ENCODE results near the gene BEND5.

GRCh38 chr1:48741380-48741779 is 35.3 kb downstream of the BEND5 start:
- no peak for TF ChIP-seq EZH2 (IDR thresholded peaks at IDR 0.05; ENCODE audit: low read length, missing control alignments)
- TF ChIP-seq, protein P1, sequence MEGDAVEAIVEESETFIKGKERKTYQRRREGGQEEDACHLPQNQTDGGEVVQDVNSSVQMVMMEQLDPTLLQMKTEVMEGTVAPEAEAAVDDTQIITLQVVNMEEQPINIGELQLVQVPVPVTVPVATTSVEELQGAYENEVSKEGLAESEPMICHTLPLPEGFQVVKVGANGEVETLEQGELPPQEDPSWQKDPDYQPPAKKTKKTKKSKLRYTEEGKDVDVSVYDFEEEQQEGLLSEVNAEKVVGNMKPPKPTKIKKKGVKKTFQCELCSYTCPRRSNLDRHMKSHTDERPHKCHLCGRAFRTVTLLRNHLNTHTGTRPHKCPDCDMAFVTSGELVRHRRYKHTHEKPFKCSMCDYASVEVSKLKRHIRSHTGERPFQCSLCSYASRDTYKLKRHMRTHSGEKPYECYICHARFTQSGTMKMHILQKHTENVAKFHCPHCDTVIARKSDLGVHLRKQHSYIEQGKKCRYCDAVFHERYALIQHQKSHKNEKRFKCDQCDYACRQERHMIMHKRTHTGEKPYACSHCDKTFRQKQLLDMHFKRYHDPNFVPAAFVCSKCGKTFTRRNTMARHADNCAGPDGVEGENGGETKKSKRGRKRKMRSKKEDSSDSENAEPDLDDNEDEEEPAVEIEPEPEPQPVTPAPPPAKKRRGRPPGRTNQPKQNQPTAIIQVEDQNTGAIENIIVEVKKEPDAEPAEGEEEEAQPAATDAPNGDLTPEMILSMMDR (conservative IDR thresholded peaks at IDR 0.05 in 1 of 2, IDR thresholded peaks at IDR 0.05 in 1 of 2; ENCODE audit: low read depth in 1 of 2, low read length in 2 of 2), result no peak

All from fibroblast of lung (primary cell).